Nephron (organoid): Measurements from ENCODE around the gene PRR36.

Source experiments
- H3K27ac Mint-ChIP-seq, 3 experiments: 2 replicates each; pipeline ENCODE4 v1.8.0; 2020; ENCODE audit warnings: mixed read lengths in 3 of 3, mild to moderate bottlenecking in 2 of 3, moderate library complexity in 1 of 3
- H3K27me3 Mint-ChIP-seq: 2 replicates; pipeline ENCODE4 v1.8.0; 2021; ENCODE audit warnings: low read depth, mild to moderate bottlenecking, moderate library complexity, mixed read lengths
- H3K36me3 Mint-ChIP-seq: 2 replicates; pipeline ENCODE4 v1.8.0; 2020; ENCODE audit warnings: low read depth, mixed read lengths
- H3K4me1 Mint-ChIP-seq: 2 replicates; pipeline ENCODE4 v1.8.0; 2020; ENCODE audit warnings: mixed read lengths
- H3K4me3 Mint-ChIP-seq, 3 experiments: 2 replicates each; pipeline ENCODE4 v1.8.0; 2020; ENCODE audit warnings: mild to moderate bottlenecking in 3 of 3, mixed read lengths in 3 of 3, moderate library complexity in 2 of 3
- H3K9me3 Mint-ChIP-seq: 2 replicates; pipeline ENCODE4 v1.8.0; 2020; ENCODE audit warnings: mixed read lengths
- TF ChIP-seq, protein P1 (sequence below), 3 experiments: fragments of 200-600 bp; sonication (generic); IDR thresholded peaks; one replicate each; pipeline ENCODE4 v1.5.0; 2021; ENCODE audit warnings: antibody characterized with exemption in 3 of 3; ENCODE audit not compliant: unreplicated experiment in 3 of 3

The PRR36 gene

GRCh38 chr19:7887408-7888144, 13.4 kb upstream of the PRR36 start:
- Mint-ChIP-seq H3K9me3 (no peaks in the 10 kb centered on the region), H3K36me3 (no peaks in the 10 kb centered on the region), H3K4me1 (no peaks in the 10 kb centered on the region), H3K27me3 (peaks cover 29% of the 10 kb centered on the region), H3K27ac (no peak overlapping the region), H3K4me3 (peak overlapping the region in 1 of 3 experiments; percentile 27)
- TF ChIP-seq, protein P1, sequence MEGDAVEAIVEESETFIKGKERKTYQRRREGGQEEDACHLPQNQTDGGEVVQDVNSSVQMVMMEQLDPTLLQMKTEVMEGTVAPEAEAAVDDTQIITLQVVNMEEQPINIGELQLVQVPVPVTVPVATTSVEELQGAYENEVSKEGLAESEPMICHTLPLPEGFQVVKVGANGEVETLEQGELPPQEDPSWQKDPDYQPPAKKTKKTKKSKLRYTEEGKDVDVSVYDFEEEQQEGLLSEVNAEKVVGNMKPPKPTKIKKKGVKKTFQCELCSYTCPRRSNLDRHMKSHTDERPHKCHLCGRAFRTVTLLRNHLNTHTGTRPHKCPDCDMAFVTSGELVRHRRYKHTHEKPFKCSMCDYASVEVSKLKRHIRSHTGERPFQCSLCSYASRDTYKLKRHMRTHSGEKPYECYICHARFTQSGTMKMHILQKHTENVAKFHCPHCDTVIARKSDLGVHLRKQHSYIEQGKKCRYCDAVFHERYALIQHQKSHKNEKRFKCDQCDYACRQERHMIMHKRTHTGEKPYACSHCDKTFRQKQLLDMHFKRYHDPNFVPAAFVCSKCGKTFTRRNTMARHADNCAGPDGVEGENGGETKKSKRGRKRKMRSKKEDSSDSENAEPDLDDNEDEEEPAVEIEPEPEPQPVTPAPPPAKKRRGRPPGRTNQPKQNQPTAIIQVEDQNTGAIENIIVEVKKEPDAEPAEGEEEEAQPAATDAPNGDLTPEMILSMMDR (IDR thresholded peaks at IDR 0.05; ENCODE audit: unreplicated experiment in 3 of 3), result no peak

DNA sequence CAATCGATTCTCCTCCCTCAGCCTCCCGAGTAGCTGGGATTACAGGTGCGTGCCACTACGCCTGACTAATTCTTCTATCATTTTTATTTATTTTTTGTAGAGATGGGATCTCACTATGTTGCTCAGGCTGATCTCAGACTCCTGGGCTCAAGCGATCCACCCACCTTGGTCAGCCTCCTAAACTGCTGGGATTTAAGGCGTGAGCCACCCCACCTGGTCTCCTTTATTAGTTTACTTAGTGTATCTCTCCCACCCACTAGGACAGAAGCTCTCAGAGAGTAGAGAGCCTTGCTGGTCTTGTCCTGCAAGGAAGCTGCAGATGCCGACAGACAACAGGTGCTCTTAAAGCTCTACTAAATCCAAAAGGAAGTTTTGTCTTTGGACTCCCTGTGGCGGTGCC, 11.6 kb upstream of the PRR36 start:
- no peak overlapping the region for H3K27ac Mint-ChIP-seq
- H3K9me3 Mint-ChIP-seq, result no peaks in the 10 kb centered on the region
- no peaks in the 10 kb centered on the region for H3K36me3 Mint-ChIP-seq
- peaks cover 22% of the 10 kb centered on the region for H3K27me3 Mint-ChIP-seq
- H3K4me3 Mint-ChIP-seq, result peak overlapping the region in 1 of 3 experiments; percentile 6
- H3K4me1 Mint-ChIP-seq, result no peaks in the 10 kb centered on the region
- TF ChIP-seq, protein P1 (IDR thresholded peaks at IDR 0.05; ENCODE audit: unreplicated experiment in 3 of 3), result no peak

GRCh38 chr19:7883796-7884570, 9.8 kb upstream of the PRR36 start:
- TF ChIP-seq, protein P1 (IDR thresholded peaks at IDR 0.05; ENCODE audit: unreplicated experiment in 3 of 3), result no peak
- H3K4me3 Mint-ChIP-seq, result no peak overlapping the region
- H3K27me3 Mint-ChIP-seq, result peaks cover 14% of the 10 kb centered on the region
- H3K4me1 Mint-ChIP-seq, result no peaks in the 10 kb centered on the region
- no peaks in the 10 kb centered on the region for H3K9me3 Mint-ChIP-seq
- H3K36me3 Mint-ChIP-seq, result no peaks in the 10 kb centered on the region
- no peak overlapping the region for H3K27ac Mint-ChIP-seq

DNA sequence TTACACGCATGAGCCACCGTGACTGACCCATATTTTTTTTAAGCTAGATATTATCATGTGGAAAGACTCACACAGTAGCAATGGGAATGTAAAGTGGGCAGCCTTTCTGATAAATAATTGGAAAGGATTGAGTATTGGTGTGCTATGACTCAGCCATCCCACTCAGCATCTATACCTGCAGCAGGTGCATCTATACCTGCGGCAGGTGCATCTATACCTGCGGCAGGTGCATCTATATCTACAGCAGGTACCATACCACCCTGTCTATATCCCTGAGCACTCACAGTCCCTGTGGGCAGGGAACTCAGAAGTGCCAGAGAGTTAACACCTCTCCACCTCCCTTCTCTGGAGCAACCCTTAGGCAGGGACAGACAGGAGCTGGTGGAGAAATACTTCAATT, 8.9 kb upstream of the PRR36 start:
- H3K27me3 Mint-ChIP-seq, result peaks cover 14% of the 10 kb centered on the region

DNA sequence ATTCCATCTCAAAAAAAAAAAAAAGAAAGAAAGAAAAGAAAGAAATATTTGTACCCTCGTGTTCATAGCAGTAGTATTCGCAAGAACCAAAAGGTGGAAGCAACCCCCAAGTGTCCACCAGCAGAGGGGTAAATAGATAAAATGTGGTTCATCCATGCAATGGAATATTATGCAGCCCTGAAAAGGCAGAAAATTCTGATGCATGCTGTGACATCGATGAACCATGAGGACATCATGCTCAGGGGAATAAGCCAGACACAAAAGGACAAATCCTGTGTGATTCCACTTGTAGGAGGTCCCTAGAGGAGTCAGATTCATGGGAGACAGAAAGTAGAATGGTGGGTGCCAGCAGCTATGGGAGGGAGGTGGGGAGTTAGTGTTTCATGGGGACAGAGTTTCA, 7.7 kb upstream of the PRR36 start:
- H3K36me3 Mint-ChIP-seq, result no peaks in the 10 kb centered on the region
- H3K4me1 Mint-ChIP-seq, result peaks cover 5% of the 10 kb centered on the region
- peaks cover 14% of the 10 kb centered on the region for H3K27me3 Mint-ChIP-seq
- H3K9me3 Mint-ChIP-seq, result no peaks in the 10 kb centered on the region
- no peak overlapping the region for H3K27ac Mint-ChIP-seq
- TF ChIP-seq, protein P1 (IDR thresholded peaks at IDR 0.05; ENCODE audit: unreplicated experiment in 3 of 3), result no peak
- H3K4me3 Mint-ChIP-seq, result no peak overlapping the region

More for the DNA sequence above, 8.9 kb upstream of the PRR36 start:
- Mint-ChIP-seq H3K4me3 (no peak overlapping the region), H3K27ac (no peak overlapping the region), H3K4me1 (no peaks in the 10 kb centered on the region), H3K9me3 (no peaks in the 10 kb centered on the region), H3K36me3 (no peaks in the 10 kb centered on the region)
- TF ChIP-seq, protein P1 (IDR thresholded peaks at IDR 0.05; ENCODE audit: unreplicated experiment in 3 of 3), result no peak
